HepG2 (cell line): Measurements from ENCODE around the gene ATP11A. TPM values are rescaled to one million over a fixed set of nuclear protein-coding genes. Genes with fewer than 3 reads are reported as not detected.

Experiments used
- AHDC1 ChIP-seq: sonication (generic); formaldehyde crosslinking; IDR thresholded peaks from 2 replicates; pipeline ENCODE4 v1.5.1; 2020; ENCODE audit warnings: mild to moderate bottlenecking, missing genetic modification reagents, borderline replicate concordance
- CENPBD1 ChIP-seq: sonication (generic); formaldehyde crosslinking; IDR thresholded peaks from 2 replicates; pipeline ENCODE4 v1.8.0; 2022; ENCODE audit warnings: missing genetic modification reagents, low read depth, mild to moderate bottlenecking, borderline replicate concordance
- CSRNP1 ChIP-seq: sonication (generic); formaldehyde crosslinking; IDR thresholded peaks from 2 replicates; pipeline ENCODE4 v1.8.1; 2023; ENCODE audit warnings: mild to moderate bottlenecking, missing genetic modification reagents
- DMAP1 ChIP-seq: IDR thresholded peaks from 2 replicates; pipeline ENCODE4 v1.6.1; 2016
- EP300 ChIP-seq, 3 experiments: sonication (generic) in 1 of 3; formaldehyde crosslinking in 1 of 3; IDR thresholded peaks; 2 replicates each; pipeline versions ENCODE4 v1.5.1 to v1.6.1; 2011 to 2020; ENCODE audit warnings: low read depth in 2 of 3, low read length in 2 of 3, borderline replicate concordance in 1 of 3, improper control_type of control experiment in 1 of 3, mild to moderate bottlenecking in 1 of 3, missing genetic modification reagents in 1 of 3, moderate library complexity in 1 of 3
- LRRFIP1 ChIP-seq: sonication (generic); formaldehyde crosslinking; conservative IDR thresholded peaks from 2 replicates; pipeline ENCODE4 v1.4.0; 2020; ENCODE audit warnings: missing genetic modification reagents
- MYPOP ChIP-seq: sonication (generic); formaldehyde crosslinking; IDR thresholded peaks from 2 replicates; pipeline ENCODE4 v1.8.1; 2023; ENCODE audit warnings: mild to moderate bottlenecking, moderate library complexity, missing genetic modification reagents
- NR2F6 ChIP-seq, 2 experiments: IDR thresholded peaks; 2 replicates each; pipeline ENCODE4 v1.6.1; 2016; ENCODE audit warnings: antibody characterized with exemption in 1 of 2, mild to moderate bottlenecking in 1 of 2
- TARDBP ChIP-seq: sonication (generic); formaldehyde crosslinking; IDR thresholded peaks from 2 replicates; pipeline ENCODE4 v1.8.0; 2022; ENCODE audit warnings: mild to moderate bottlenecking, missing genetic modification reagents
- ZFP37 ChIP-seq: sonication (generic); formaldehyde crosslinking; IDR thresholded peaks from 2 replicates; pipeline ENCODE4 v1.4.0; 2020; ENCODE audit warnings: missing genetic modification reagents, borderline replicate concordance
- ZKSCAN8 ChIP-seq: IDR thresholded peaks from 2 replicates; pipeline ENCODE4 v1.6.1; 2016; ENCODE audit warnings: borderline replicate concordance, missing genetic modification reagents, missing compliant biosample characterization
- ZNF232 ChIP-seq: sonication (generic); formaldehyde crosslinking; IDR thresholded peaks from 2 replicates; pipeline ENCODE4 v1.4.0; 2020; ENCODE audit warnings: missing genetic modification reagents, borderline replicate concordance
- ZNF3 ChIP-seq: IDR thresholded peaks from 2 replicates; pipeline ENCODE4 v1.7.0; 2017; ENCODE audit warnings: inconsistent platforms
- ZNF556 ChIP-seq: sonication (generic); formaldehyde crosslinking; IDR thresholded peaks from 2 replicates; pipeline ENCODE4 v1.4.0; 2020; ENCODE audit warnings: mild to moderate bottlenecking, missing genetic modification reagents, borderline replicate concordance
- ZNF615 ChIP-seq: sonication (generic); formaldehyde crosslinking; IDR thresholded peaks from 2 replicates; pipeline ENCODE4 v1.5.0; 2020; ENCODE audit warnings: mild to moderate bottlenecking, missing genetic modification reagents, borderline replicate concordance
- ZNF773 ChIP-seq: sonication (generic); formaldehyde crosslinking; IDR thresholded peaks from 2 replicates; pipeline ENCODE4 v1.4.0; 2020; ENCODE audit warnings: missing genetic modification reagents, borderline replicate concordance
- ZNF850 ChIP-seq: sonication (generic); formaldehyde crosslinking; conservative IDR thresholded peaks from 2 replicates; pipeline ENCODE4 v1.9.0; 2021; ENCODE audit warnings: mild to moderate bottlenecking, missing genetic modification reagents
- polyA plus RNA-seq, 8 experiments: library from polyadenylated mRNA; depleted of rRNA in 3 of 8; stranded (reverse) in 7 of 8; unstranded in 1 of 8; fragments of >200 nt; fragmentation: Illumina TruSeq in 4 of 8; extraction: Trizol in 4 of 8; gene quantifications; 2 replicates each; pipeline versions ENCODE4 v1.2.1 to v1.2.3, GENCODE V29; 2011 to 2016; ENCODE audit warnings: low read depth in 4 of 8, missing spikeins in 1 of 8, mixed read lengths in 1 of 8; ENCODE audit not compliant: insufficient read depth in 1 of 8
- total RNA-seq, 5 experiments: library from RNA; depleted of rRNA; stranded (reverse); fragments of >200 nt; fragmentation: Illumina TruSeq; extraction: Trizol; gene quantifications; 2 replicates each; pipeline ENCODE4 v1.2.3, GENCODE V29; 2016; ENCODE audit warnings: low read depth in 1 of 5

ATP11A gene
- total and polyA plus RNA-seq, 2 of the 13 experiments (the other 11 are each of a cell fraction or from before 2014, with no cell fraction given): 18.4 to 20.1 TPM

DNA sequence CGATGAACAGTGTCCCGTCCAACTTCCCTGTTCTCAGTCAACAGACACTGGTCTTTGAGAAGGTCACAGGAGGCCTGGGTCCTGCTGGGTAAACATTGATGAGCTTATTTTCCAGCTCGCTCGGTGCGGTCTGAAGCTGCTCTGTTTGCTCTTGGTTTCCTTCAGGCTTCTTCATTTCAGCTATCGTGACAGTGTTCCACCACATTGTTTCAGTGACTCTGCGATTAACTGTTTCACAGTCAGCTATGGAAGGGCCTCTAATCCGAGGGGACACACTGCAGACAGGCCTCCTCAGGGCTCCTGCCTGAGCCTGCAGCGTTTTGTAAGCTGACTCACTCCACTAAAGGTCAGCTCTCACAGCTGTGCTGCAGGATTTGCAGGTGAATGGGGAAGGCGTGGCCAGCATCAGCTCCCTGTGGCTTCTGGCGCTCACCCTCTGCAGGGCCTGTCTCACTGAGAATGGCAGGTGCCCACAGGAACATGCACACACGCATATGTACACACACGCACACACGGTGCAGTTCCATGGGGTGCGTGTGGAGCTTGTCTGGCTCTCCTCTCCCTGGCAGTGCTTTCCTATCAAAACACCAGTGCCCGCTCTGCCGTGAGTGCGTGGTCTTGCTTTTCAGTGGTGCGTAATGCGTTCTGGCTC, 216.3 kb downstream of the ATP11A start (continued):
- peak; percentile 55; the same call in 1 of the 2 replicates for TF ChIP-seq AHDC1 (CRISPR knock-in tag)
- no peak for TF ChIP-seq LRRFIP1 (CRISPR knock-in tag)
- TF ChIP-seq ZNF3 (CRISPR knock-in tag): no peak
- TF ChIP-seq ZFP37 (CRISPR knock-in tag): no peak
- TF ChIP-seq NR2F6 (IDR thresholded peaks at IDR 0.05): peak; percentile 76
- peak; percentile 70; the same call in 1 of the 2 replicates for TF ChIP-seq NR2F6 (CRISPR knock-in tag; IDR thresholded peaks at IDR 0.05)
- TF ChIP-seq ZKSCAN8: no peak
- TF ChIP-seq TARDBP (CRISPR knock-in tag): no peak
- no peak for TF ChIP-seq ZNF615 (CRISPR knock-in tag)
- TF ChIP-seq MYPOP: no peak
- no peak for TF ChIP-seq ZNF850
- no peak for TF ChIP-seq ZNF232 (CRISPR knock-in tag)
- TF ChIP-seq DMAP1 (CRISPR knock-in tag): no peak
- TF ChIP-seq ZNF773 (CRISPR knock-in tag): no peak
- no peak for TF ChIP-seq CENPBD1
- no peak for TF ChIP-seq EP300 (IDR thresholded peaks at IDR 0.05; ENCODE audit: low read depth in 2 of 2, low read length in 2 of 2)
- no peak for TF ChIP-seq EP300 (CRISPR knock-in tag; IDR thresholded peaks at IDR 0.05; ENCODE audit: borderline replicate concordance)
- TF ChIP-seq ZNF556 (CRISPR knock-in tag): no peak
- no peak for TF ChIP-seq CSRNP1 (CRISPR knock-in tag)
